Eye (tissue), 1 donor: ENCODE results near the gene TEAD1.
A peak's percentile ranks its signal among the peaks of the same experiment; 100 is the strongest.

ENCODE experiments used
- DNase-seq: peaks from one replicate; pipeline ENCODE4 v3.0.0-alpha.2; 2015

The TEAD1 gene

DNA sequence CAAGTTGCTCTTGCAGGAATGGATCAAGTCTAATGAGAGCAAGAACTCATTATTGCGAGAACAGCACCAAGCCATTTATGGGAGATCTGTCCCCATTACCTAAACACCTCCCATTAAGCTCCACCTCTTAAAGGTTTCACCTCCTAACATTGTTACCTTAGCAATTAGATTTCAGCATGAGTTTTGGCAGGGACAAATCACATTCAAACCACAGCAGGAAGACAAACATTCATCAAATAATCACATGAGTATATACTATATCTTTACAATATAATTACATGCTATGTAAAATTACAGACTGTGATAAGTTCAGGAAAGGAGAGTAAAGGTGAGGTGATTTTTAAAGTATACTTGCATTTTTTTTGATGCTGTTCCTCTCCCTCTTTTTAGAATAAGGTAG lies 6.6 kb upstream of the TEAD1 start:
- DNase-seq: no peak

DNA sequence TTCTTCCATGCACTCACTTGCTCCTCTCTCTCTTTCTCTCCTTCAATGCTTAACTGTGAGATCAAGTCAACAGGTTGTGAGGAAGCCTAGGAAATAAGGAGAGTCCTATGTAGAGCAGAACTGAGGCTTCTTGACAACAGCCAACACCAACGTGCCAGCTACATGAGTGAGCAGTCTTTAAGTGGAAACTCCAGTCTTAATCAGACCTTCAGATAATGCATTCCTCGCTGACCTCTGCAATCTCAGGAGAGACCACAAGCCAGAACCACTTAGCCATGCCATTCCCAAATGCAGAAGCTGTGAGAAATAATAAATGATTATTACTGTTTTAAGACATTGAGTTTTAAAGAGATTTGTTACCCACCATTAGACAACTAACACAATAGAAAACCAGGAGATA lies 6.1 kb upstream of the TEAD1 start:
- no peak for DNase-seq

DNA sequence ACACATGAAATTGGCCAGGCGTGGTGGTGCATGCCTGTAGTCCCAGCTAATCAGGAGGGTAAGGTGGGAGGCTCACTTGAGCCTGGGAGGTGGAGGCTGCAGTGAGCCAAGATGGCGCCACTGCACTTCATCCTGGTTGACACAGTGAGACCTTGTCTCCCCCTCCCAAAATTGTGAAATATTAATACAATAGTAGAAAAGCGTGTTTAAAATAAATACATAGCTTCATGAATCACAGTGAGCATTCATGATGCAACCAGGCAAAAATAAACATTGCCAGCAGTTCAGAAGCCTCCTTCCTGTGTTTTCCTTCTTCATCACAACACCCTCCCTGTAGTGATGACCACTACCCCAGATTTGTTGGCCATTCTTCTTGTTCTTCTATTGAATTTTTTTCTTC lies 4.3 kb upstream of the TEAD1 start:
- no peak for DNase-seq

DNA sequence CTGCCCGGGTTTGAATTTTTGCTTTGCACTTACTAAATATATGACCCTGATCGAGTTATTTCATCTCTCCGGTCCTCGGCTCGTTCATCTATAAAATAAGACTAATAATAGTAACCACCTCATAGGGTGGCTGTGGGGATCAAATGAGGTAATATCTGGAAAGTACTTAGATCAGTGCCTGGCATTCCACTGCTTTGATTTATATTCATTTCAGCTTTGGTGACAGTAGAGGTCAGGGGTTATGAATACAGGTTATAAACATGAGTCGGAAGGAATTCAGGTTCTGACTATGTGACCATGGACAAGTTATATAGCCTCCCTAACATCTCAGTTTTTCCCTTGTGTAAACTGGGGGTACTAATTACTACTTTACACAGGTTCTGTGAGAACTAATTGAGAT lies 2.9 kb upstream of the TEAD1 start:
- no peak for DNase-seq

DNA sequence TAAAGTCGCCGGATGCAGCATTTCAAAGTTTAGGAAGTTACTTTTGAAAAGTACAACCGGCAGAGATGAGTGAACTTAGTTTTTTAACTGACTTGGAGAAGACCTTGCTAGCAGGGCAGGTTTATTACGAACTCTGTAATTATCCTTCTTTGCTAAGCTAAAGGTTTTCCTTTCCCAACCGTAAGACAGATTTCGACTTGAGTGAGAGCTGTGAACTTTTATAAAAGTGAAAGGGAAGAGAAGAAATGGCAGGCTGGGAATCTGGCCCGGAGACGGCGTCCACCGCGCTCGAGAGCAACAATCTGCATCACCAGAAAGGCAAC lies 659 bp upstream of the TEAD1 start:
- no peak for DNase-seq

DNA sequence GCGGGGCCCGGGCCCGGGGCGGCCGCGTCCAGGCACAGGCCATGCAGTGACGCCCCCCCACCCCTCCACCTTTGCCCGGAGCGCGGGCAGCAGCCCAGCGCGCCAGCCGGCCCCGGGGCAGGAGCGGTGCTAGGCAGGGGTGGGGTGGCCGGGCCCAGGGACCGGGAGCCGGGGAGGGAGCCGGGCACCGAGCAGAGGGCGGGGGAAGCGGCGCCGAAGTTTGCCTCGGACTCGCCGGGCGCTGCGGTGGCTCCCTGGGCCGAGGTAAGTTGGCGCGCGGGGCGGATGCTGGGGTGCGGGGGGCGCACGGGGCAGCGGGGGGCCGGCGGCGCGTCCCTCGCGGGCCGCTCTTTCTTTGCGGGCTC lies 332 bp downstream of the TEAD1 start:
- DNase-seq: no peak

DNA sequence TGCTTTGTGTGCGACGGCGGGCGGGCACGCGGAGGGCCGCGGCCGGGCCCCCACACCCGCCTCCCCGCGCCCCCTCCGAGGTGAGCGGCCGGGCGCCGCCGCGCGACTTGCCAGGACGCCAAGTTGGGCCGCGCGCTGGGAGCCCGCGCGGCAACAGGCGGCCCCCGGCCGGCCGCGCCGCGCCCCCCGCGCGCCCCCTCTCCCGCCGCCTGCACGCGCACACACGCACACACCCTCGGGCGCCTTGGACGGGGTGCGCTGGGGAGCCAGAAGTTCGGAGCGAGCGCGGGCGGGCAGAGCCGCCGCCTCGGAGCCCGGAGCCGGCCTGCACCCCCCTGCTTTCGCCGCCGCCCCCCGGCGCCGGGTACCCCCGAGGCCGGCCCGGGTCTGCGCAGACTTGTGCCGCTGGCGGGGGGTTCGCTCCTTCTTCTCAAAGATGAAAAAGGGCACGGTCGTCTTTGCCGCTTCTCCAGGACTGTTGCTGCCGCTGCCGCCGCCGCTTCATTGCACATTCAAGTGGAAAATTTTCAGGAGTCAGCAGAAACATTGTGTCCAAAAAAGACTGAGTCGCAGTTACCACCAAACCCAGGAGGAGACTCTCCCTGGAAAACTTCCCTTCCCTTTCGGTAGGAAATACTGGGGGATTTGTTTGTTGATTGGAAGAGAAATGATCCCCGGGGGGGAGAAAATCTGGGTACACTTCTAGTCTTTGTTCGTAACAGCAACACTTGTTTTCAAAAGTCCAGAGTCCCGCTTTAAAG lies 895 bp downstream of the TEAD1 start:
- peak; percentile 86 for DNase-seq

DNA sequence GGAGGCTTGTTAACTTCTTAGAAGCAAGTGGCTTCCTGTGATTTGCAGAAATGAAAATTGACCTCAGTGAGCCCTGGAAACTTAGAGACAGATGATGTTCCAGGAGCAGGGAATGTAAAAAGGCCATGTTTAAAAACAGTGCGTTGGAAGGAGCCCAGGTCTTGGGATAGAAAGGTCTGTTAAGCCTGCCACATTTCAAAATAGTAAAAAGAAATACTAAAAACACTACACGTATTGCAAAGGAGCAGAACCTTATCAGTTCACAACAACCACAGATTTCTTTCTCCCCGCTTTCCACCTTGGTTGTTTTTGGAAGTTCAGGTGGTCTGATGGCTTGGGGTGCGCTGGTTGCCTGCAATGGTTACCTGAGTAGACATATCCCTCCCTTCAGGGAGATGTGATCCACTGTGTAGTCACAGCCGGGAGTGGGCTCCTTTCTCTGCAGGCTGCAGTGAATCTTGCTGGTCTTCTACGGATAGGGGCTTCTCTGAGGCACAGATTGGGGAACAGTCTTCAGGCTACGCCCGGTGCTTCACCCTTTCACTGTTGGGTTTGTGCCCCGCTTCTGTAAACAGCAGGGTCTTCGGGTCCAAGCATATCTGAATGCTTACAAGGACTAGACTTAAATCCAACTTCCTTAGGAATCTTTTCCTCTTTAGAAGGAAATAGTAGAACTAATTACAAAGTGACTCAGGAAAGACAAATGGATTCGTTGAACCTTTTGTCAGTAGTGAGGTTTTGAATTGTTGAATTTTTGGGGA lies 1.9 kb downstream of the TEAD1 start:
- DNase-seq: peak; percentile 76

DNA sequence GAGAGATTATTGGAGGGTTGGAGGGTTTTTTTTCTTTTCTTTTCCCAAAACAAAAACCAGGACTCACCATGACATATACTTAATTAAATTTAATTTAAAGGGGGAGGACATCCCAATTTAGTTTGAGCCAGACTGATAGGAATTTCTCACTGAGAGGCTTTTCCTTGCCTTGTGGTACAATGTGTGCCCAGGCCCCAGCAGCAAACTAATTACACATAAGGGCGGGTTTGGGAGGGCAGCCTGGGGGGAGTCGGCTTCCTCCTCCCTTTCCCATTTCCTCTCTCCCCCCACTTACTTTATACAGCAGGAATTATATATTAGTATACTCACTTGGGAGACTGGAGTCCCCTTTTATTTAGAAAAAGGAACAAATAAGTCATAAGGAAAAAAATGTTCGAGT lies 2.9 kb downstream of the TEAD1 start:
- no peak for DNase-seq

DNA sequence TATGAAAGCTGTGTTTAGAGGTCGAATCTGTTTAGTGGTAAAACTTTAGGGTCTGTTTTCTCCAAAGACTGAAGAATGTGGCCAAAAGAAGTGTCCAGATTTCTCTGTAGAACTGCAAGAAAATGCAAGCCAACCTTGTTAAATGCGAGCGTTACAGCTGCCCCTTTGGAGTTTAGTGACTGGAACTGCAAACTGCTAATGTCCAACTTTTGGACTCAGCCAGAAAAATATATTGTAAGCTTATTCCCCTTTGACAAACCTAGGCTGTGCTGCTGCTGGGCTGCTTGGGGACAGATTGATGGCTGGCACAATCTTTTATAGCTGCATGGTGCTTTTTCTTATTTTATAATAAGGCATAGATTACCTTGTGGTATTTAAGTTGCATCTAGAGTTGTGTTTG lies 3.9 kb downstream of the TEAD1 start:
- DNase-seq: no peak

DNA sequence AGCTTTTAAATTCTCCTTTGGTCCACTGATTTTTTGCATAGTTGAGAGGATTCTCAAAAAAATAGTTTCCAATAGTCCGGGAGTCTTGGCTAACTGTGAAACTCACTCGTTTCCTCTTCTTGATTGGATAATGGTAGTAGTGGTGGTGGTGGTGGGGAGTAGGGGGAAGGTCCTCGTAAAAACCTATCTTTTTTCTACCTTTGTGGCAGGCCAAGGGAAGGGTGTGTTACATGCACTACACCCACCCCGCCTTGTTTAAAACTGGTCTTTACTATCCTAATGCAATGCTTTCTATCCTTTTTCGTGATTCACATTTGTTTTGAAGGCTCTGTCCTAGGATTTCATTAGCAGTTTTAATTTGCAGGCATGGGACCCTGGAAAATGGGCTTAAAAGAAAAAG lies 4.8 kb downstream of the TEAD1 start:
- no peak for DNase-seq

DNA sequence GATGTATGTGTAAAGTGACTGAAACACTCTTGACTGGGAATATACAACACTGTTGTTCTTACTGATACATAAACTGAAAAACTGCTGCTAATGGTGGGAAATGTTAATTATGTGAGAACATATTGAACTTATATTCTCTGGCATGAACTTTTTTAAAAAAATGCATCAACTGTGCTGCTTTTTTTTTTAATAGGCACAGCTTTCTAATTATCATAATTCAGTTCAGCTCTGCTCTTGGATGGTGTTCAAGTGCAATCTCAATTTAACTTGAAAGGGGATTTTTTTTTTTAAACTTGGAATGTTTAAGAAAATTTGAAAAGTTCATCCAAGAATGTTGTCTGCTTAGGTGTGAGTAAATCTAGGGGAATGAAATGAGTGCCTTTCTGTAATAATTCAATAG lies 5.2 kb downstream of the TEAD1 start:
- DNase-seq: no peak

DNA sequence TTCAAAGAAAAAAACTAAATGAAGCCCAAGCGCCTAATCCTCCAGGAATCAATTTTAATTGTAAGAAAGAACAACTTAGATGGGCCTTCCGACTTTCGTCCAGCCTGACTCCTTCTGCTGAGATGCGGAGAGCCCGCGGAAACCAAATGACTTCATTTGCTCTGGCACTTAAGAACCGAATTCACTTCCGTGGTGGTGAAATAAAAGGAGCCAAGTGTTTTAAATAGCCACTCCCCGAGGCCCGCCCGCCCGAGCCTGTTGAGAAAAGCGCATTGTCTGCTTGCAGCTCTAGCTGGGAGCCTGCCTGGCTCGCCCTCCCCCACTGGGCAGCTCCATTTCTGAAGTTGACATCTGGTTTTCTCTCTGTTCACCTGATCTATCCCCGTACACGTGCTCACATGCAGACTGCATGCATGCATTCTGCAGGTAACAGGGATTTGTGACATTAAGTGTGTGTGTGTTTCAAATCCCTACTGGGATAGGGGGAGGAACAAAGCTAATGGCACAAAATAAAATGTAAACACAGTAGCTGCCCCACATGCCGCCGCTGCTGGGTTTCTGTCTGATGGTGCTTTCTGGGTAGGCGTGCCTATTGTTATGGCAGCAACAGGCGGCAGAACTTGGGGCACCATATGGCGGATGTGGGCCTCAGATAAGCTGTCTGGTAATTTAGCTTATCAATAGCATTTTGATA lies 6.2 kb downstream of the TEAD1 start:
- peak; percentile 91 for DNase-seq

DNA sequence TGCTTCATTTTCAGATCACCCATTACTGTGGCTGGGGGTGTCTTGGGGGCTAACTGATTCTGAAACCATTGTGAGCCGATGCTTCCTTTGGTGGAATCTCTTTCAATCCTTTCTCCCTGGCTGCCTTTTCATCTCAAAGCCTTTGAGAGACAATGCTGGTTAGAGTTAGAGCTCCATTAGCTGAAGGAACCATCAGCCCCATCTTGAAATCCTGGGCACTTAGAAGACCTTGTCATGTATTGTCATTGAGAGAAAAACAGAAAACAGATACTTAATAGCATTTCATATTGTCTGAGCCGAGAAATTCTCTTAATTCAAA lies 6.7 kb downstream of the TEAD1 start:
- no peak for DNase-seq

DNA sequence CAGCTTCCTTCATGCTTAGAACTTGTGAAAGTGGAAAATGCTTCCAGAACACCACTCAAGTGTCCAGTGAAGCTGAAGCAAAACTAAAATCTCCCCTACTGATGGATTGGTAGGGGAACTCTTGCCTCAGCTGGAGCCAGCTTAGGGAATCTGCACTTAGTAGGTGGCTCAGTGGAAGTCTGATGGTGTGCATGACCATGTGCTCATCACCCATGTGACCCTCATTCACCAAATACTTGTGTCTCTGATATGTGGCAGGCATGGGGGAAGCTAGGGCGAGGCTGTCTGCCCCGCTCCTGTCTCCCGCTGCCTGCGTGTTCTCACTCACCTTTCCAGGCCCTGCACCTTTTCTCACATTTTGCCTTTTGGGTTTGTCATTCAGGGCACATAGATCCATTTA lies 7.2 kb downstream of the TEAD1 start:
- no peak for DNase-seq

DNA sequence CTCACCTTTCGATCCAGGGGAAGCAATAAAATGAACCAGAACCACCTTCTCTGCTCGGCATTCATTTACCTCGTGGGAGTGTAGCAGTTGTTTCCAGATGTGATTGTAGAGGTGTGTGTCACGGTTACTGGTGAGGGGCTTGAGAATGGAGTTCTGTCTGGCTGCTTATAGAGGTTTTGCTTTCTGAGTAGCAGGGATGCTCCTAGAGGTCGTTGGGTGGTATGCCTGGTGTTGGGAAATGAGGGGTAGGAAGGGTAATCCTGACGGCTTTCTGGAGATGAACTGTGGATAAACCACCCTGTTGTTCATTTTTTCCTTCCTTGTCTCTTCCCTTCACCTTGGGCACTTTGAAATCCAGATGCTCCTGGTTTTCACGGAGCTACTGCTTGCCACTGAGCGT lies 8.1 kb downstream of the TEAD1 start:
- DNase-seq: no peak

DNA sequence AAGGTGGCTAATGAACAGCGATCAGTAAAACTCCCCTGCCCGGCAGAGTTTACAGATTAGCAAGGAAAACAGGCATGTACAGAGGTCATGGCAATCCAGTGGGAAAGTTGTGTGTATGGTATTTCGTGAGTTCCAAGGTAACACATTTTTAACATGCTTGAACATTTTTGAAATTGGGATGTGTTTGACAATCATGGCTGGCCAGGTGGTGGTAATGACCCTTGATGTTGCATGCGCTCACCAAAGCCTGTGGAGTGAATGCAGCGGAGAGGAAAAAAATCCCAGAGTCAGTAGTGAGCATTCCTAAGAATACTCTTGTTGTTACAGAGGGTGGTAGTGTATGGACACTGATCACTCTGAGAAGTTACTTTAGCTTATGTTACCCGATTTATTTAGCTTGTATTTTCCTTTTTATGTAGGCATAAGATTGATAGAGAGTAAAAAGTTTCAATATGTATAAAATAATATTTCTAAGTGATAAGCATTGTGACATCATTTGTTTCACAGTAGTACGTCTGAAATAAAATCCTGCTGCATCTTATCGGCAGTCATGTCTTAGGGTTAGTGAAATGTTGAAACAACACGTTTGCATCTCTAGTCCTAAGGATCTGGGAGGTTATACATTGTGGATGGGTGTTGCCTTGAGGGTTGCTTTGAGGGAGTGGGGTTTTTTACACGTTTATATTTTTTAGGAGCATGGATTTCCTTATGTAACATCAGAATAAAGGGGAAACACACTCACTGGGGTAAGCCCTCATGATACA lies 8.7 kb downstream of the TEAD1 start:
- DNase-seq: peak; percentile 70

DNA sequence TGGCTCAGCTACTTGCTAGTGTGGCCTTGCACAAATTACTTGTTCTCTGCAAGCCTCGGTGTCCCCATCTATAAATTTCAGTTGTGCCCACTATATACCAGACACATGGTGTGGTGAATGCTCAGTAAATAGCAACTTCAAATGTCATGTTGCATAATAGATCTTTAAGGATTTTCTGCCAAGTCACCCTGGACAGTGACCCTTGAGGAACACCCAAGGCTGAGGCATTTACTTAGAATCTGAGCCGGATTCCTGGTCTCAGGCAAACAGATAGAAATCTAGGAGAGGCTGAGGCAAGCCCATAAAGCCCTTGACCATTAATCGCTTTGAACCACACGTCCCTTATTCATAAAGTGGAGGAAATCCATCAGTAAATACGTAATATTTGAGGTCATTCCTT lies 9.7 kb downstream of the TEAD1 start:
- no peak for DNase-seq

DNA sequence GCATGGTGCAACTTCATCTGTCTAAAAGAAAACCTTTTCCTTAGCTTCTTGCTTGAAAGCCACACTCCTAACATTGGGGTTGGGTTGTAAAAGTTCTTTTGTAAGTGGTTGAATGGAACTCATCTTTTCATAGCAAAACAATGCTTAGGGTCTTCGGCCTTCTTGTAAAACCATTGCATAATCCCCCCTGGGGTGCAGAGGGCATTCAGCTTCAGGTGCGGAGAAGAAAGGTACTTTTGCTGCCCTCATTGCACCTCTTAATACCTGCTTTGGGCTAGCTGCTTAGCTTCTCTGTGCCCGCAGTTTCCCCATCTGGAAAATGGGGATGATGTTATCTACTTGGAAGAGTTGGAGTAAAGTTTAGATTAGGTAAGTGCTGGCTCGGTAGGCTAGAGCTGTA lies 10.1 kb downstream of the TEAD1 start:
- DNase-seq: no peak

DNA sequence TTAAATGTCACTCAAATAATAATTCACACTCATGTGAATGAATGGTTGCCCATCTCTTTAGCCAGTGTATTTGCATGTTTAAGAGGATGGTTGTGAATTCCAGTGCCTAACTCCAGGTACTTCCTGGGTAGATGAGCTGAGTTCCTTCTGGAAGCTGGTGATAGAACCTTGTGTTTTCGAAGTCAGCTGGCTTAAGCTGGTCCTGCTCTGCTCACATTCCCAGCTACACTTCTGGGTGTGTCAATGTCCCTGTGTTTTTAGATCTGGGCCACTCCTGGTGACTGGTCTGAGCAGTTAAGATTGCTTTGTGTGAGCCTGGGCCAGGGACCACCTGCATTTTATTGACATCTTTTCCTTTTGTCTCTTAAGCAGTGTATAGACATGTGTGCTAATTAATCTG lies 10.6 kb downstream of the TEAD1 start:
- DNase-seq: no peak

DNA sequence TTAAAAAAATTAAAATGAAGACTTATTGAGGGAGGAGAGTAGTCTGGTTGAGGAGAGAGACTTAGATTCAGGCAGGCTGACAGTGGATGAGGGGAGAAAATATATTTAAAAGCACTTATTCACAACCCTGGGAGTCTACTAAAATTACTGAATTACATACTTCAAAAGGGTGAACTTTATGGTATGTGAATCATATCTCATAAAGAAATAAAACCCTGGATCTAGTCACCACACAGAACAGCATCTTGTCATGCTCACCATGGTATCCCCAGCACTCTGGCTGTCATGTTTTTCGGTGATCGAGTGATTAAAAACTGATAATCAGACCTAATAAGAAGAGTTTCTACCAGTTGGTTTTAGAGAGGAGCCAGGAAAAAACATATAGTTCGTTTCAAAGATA lies 11.0 kb downstream of the TEAD1 start:
- no peak for DNase-seq

DNA sequence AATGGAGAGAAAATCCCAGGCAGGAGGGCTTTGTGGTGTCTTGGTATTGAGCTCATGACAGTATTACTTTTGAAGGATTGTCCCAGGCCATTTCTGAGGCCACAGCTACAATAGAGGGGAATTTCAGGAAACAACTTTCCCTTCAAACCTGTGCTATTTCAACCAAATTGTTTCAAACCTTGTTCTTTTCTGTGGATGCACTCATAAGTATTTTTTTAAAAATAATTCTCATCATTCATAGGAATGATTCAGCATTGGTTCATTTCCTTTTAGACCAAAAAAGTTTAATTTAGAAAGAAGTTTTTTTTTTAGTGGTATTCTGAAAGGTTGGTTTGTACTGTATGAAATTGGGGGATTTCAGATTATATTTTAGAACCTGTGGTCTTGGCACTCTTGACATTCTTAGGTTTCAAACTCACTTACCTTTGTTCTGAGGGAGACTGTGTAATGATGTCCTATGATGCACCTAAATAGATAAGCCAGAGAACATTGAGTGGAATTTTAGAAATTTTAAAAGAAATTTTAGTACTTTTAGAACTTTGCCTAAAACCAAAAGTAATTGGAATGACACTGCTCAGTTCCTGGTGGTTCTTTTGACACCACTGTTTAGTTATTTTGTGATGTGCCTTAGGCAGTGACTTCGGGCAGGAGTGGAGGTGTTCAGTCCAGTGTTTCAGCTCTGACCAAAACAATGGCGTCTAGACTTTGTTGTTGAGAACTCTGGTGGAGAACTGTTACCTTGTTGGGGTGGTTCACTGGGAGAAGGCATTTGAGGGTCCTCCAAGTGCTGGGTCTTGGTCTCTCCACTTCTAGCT lies 12.2 kb downstream of the TEAD1 start:
- no peak for DNase-seq

DNA sequence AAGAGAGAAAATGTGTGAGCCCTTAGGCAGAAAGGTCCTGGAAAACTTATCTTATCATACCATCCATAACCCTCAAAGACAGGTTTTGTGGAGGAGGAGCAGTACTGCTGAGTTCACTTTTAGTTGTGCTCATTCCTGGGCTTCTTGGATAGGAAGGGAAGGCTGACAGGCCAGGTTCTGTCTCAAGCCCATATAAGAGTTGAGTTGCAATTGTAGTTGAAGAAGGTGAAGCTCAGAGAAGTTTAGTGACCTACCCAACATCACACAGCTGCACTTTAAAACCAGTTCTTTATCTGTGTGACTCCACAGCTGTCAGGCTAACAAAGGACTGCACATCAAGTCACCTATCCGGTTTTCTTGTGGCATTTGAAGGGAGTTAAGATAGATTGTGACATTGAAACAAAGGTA lies 13.0 kb downstream of the TEAD1 start:
- no peak for DNase-seq
